GM15510 (cell line): ENCODE data around the gene ACO1.

Experiments
- POLR2A ChIP-seq: IDR thresholded peaks from 3 replicates; pipeline ENCODE4 v1.6.1; 2011; ENCODE audit warnings: borderline replicate concordance; ENCODE audit not compliant: insufficient read length; ENCODE audit errors: extremely low read depth

ACO1 gene

DNA sequence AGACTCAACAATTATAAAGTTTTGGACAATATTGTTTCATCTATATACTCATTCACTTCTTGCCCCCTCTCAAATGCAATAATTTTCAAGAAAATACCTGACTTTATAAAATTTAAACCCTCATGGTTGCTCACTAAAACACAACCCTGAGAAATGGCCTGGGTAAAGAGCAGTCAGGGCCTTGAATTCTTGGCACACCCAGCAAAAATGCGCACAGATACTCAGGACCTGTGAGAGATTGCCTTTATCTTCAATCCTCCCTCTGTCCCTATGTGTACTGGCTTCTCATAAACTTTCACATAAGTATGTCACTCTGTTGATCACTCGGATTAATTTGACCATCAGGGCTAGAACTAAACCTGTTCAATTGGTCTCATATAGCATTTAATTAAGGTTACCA, 12.8 kb upstream of the ACO1 start:
- TF ChIP-seq POLR2A = no peak

DNA sequence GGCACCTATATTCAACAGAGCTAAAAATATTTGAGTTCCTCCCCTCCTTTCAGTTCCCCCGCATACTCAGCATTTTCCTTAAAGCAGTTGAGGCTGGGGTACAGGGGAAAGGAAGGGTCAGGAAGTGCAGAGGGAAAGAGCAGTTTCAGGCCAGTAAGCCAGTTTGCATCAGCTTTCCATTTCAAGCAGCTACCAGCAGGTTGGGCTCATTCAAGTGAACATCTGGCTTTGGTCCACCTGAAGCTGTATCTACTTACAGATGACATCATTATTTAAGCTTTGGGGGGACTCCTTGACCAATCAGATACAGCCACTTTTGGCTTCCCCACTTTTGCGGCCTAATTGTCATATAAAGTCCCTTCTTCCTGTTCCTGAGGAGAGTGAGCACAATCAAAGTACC, 8.2 kb upstream of the ACO1 start:
- TF ChIP-seq POLR2A = no peak

DNA sequence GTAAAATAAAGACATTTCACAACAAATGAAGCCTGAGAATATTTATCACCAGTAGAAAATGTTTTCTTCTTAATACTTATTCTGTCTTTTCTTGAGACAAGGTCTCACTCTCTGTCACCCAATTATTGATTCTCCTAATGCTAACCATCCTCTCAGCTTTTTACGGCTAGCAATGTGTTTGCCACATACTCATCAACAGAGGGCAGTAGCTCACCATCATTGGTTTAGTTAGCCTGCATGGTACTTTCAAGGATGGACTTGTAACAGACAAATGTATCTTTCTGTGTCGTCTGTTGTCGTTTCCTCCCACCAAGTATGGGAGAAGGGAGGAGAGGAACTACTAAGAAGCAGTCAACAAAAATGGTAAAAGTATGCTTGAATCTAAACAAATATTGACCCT, 5.9 kb upstream of the ACO1 start:
- no peak for TF ChIP-seq POLR2A

DNA sequence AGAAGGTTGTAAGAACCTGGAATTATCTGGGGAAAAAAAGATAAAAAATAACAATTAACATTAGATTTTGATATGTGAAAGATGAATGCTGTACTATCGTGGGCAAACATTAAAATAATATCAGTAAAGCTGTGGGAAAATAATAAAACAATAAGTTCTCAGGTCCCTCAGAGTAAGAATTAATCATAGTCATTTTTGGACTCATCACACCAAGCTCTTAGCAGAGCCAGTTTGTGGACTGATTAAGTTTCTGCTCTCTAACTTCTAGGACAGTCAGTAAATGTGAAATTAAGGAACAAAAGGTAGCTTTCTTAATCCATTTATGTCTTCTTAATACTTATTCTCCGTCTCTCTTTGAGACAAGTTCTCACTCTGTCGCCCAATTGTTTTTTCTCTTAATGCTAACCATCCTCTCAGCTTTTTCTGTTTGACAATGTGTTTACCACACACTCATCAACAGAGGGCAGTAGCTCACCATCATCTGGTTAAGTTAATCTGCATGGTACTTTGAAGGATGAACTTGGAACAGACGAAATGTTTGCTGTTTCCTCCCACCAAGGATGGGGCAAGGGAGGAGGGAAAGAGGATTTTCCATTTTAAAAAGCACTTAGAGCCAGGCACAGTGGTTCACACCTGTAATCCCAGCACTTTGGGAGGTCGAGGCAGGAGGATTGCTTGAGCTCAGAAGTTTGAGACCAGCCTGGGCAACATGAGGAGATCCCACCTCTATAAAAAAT, 5.3 kb upstream of the ACO1 start:
- no peak for TF ChIP-seq POLR2A

DNA sequence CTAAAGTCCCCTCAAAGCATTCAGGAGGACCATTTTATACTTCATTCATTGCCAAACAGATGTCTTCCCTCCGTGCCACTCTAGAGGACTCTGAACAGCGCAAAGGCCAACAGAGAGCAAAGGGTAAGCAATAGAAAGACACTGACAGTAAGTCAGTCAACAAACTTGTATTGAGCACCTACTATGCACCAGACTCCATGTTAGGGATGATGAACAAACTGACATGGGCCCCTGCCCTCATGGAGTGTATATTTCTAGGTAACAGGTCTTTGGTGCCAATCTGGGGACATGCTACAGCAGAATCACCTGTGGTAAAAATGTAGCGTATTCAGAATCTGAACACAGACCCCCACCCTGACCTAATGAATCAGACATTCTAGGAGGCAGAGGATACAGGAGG, 3.5 kb upstream of the ACO1 start:
- no peak for TF ChIP-seq POLR2A

- no peak for TF ChIP-seq POLR2A
Observed at GRCh38 chr9:32382565-32383320, 1.7 kb upstream of the ACO1 start.

- no peak for TF ChIP-seq POLR2A
Observed at GRCh38 chr9:32384002-32384363, 460 bp upstream of the ACO1 start.

DNA sequence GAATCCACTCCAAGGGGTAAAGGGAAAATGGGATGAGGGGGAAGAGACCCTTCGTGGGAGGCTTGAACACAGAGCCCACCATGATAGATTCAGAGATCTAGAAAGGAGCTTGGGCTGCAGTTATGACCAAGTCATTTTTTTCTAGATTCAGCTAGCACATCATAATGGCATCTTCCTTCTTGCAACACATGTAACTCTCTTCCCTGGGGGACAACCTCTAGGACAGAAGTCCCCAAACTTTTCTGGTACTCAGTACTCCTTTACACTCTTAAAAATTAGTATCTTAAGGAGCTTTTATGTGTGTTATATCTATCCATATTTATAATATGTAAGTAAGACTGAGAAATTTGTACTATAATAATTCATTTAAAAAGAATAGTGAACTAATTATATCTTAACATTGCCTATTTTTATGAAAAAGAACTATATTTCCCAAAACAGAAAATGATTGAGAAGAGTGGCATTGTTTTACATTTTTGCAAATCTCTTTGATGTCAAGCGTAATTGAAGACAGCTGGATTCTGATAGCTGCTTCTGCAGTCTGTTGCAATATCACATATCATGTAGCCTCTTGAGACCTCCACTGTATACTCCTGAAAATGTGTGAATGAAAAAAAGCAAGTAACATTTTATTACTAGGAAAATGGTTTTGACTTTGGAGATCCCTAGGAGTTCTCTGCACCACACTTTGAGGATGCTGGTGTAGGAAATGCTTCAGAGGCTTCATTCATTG, 875 bp downstream of the ACO1 start:
- TF ChIP-seq POLR2A = no peak

GRCh38 chr9:32385885-32386283, 1.4 kb downstream of the ACO1 start:
- no peak for TF ChIP-seq POLR2A

- TF ChIP-seq POLR2A = no peak
Observed at GRCh38 chr9:32387256-32387655, 2.8 kb downstream of the ACO1 start.

GRCh38 chr9:32389365-32389764, 4.9 kb downstream of the ACO1 start:
- no peak for TF ChIP-seq POLR2A

GRCh38 chr9:32393911-32394310, 9.5 kb downstream of the ACO1 start:
- TF ChIP-seq POLR2A = no peak

GRCh38 chr9:32394381-32395049, 10.1 kb downstream of the ACO1 start:
- no peak for TF ChIP-seq POLR2A

DNA sequence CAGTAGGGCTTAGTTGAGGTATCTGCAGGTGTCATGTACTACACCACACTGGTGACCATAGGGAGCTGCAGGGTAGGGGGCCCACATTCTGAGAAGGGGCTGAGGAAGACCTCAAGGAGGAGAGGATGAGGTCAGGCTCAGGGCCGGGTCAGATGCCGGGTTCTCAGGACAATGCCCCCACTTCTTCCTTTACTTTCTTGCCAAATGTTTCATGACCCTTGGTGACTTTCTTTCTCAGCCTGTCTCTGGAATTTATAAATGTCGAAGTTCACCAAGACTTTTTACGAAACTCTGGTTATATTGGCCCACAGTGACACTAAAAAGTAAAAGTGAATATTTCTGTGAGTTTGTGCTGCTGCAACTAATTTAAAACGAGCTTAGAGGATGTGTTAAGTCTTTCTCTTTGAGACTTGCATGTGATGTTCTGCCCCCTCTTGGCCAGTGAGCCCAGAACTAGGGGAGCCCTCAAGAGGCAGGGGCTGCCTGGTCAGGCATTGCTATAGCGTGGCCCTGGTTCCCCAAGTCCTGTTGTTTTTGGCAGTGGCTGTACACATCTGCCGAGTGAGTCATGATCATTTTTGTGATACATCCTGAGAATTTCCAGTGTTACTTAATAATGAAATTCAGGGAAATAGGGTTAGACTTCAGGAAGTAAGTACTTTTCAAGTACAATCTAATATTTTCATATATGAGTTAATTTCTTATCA, 11.2 kb downstream of the ACO1 start:
- TF ChIP-seq POLR2A = no peak
